ENCODE data around the gene CDC14A.

The CDC14A gene

GRCh38 chr1:100342348-100342747, 10.0 kb upstream of the CDC14A start:
- no peak for TF ChIP-seq EP300 (IDR thresholded peaks at IDR 0.05; ENCODE audit: borderline replicate concordance)
- no peak for TF ChIP-seq MAX (IDR thresholded peaks at IDR 0.05)
- TF ChIP-seq, protein P1, sequence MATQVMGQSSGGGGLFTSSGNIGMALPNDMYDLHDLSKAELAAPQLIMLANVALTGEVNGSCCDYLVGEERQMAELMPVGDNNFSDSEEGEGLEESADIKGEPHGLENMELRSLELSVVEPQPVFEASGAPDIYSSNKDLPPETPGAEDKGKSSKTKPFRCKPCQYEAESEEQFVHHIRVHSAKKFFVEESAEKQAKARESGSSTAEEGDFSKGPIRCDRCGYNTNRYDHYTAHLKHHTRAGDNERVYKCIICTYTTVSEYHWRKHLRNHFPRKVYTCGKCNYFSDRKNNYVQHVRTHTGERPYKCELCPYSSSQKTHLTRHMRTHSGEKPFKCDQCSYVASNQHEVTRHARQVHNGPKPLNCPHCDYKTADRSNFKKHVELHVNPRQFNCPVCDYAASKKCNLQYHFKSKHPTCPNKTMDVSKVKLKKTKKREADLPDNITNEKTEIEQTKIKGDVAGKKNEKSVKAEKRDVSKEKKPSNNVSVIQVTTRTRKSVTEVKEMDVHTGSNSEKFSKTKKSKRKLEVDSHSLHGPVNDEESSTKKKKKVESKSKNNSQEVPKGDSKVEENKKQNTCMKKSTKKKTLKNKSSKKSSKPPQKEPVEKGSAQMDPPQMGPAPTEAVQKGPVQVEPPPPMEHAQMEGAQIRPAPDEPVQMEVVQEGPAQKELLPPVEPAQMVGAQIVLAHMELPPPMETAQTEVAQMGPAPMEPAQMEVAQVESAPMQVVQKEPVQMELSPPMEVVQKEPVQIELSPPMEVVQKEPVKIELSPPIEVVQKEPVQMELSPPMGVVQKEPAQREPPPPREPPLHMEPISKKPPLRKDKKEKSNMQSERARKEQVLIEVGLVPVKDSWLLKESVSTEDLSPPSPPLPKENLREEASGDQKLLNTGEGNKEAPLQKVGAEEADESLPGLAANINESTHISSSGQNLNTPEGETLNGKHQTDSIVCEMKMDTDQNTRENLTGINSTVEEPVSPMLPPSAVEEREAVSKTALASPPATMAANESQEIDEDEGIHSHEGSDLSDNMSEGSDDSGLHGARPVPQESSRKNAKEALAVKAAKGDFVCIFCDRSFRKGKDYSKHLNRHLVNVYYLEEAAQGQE (IDR thresholded peaks at IDR 0.05; ENCODE audit: low read depth): no peak
- no peak for TF ChIP-seq FOXM1 (IDR thresholded peaks at IDR 0.05; ENCODE audit: borderline replicate concordance, low read depth)
- no peak for TF ChIP-seq ZBTB7A (IDR thresholded peaks at IDR 0.05; ENCODE audit: low read depth)
- no peak for TF ChIP-seq CEBPB (IDR thresholded peaks at IDR 0.05)
- TF ChIP-seq TAF1 (IDR thresholded peaks at IDR 0.05; ENCODE audit: low read depth): no peak
- no peak for TF ChIP-seq TEAD4 (IDR thresholded peaks at IDR 0.05)
- TF ChIP-seq YY1 (IDR thresholded peaks at IDR 0.05; ENCODE audit: low read depth): no peak
- TF ChIP-seq NFIC (IDR thresholded peaks at IDR 0.05): no peak
- no peak for TF ChIP-seq RAD21 (IDR thresholded peaks at IDR 0.05; ENCODE audit: low read depth)
- no peak for TF ChIP-seq CREB1 (IDR thresholded peaks at IDR 0.05; ENCODE audit: low read depth)
- TF ChIP-seq EGR1 (IDR thresholded peaks at IDR 0.05): no peak
- no peak for TF ChIP-seq TCF12 (IDR thresholded peaks at IDR 0.05; ENCODE audit: low read depth)
- TF ChIP-seq, protein P2, sequence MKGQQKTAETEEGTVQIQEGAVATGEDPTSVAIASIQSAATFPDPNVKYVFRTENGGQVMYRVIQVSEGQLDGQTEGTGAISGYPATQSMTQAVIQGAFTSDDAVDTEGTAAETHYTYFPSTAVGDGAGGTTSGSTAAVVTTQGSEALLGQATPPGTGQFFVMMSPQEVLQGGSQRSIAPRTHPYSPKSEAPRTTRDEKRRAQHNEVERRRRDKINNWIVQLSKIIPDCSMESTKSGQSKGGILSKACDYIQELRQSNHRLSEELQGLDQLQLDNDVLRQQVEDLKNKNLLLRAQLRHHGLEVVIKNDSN (IDR thresholded peaks at IDR 0.05): no peak

GRCh38 chr1:100343897-100344296, 8.4 kb upstream of the CDC14A start:
- TF ChIP-seq, protein P1 (IDR thresholded peaks at IDR 0.05; ENCODE audit: low read depth): no peak
- TF ChIP-seq CEBPB (IDR thresholded peaks at IDR 0.05): no peak
- TF ChIP-seq YY1 (IDR thresholded peaks at IDR 0.05; ENCODE audit: low read depth): no peak
- no peak for TF ChIP-seq MAX (IDR thresholded peaks at IDR 0.05)
- no peak for TF ChIP-seq RAD21 (IDR thresholded peaks at IDR 0.05; ENCODE audit: low read depth)
- no peak for TF ChIP-seq CREB1 (IDR thresholded peaks at IDR 0.05; ENCODE audit: low read depth)
- TF ChIP-seq EP300 (IDR thresholded peaks at IDR 0.05; ENCODE audit: borderline replicate concordance): no peak

DNA sequence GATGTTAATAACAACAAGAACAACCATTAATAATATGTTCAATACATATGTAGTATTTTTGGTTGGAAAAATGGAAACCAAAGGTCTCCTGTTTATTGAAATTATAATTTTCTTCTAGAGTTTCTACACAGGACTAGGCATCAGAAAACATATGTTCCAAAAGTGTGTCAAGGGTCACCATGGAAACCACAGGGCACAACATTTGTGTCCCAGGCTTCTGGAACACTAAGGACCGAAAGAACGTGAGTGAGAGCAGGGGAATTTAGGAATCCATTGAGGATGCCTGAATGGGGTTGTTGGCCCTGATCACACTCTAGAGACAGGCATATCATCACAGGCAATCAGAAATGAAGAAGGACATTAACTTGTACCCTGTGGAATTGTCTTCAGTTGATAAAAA, 7.5 kb upstream of the CDC14A start:
- TF ChIP-seq NFIC (IDR thresholded peaks at IDR 0.05): no peak
- TF ChIP-seq TCF12 (IDR thresholded peaks at IDR 0.05; ENCODE audit: low read depth): no peak
- no peak for TF ChIP-seq MAX (IDR thresholded peaks at IDR 0.05)
- no peak for TF ChIP-seq YY1 (IDR thresholded peaks at IDR 0.05; ENCODE audit: low read depth)
- TF ChIP-seq CEBPB (IDR thresholded peaks at IDR 0.05): no peak
- no peak for TF ChIP-seq EGR1 (IDR thresholded peaks at IDR 0.05)
- no peak for TF ChIP-seq ZBTB7A (IDR thresholded peaks at IDR 0.05; ENCODE audit: low read depth)
- no peak for TF ChIP-seq FOXM1 (IDR thresholded peaks at IDR 0.05; ENCODE audit: borderline replicate concordance, low read depth)
- TF ChIP-seq, protein P2 (IDR thresholded peaks at IDR 0.05): no peak
- no peak for TF ChIP-seq CREB1 (IDR thresholded peaks at IDR 0.05; ENCODE audit: low read depth)
- TF ChIP-seq, protein P1 (IDR thresholded peaks at IDR 0.05; ENCODE audit: low read depth): no peak
- TF ChIP-seq EP300 (IDR thresholded peaks at IDR 0.05; ENCODE audit: borderline replicate concordance): no peak
- TF ChIP-seq TEAD4 (IDR thresholded peaks at IDR 0.05): no peak
- no peak for TF ChIP-seq TAF1 (IDR thresholded peaks at IDR 0.05; ENCODE audit: low read depth)

- TF ChIP-seq EGR1 (IDR thresholded peaks at IDR 0.05) (no peak), CEBPB (IDR thresholded peaks at IDR 0.05) (no peak), MAX (IDR thresholded peaks at IDR 0.05) (no peak), CREB1 (IDR thresholded peaks at IDR 0.05; ENCODE audit: low read depth) (no peak), ZBTB7A (IDR thresholded peaks at IDR 0.05; ENCODE audit: low read depth) (no peak), TCF12 (IDR thresholded peaks at IDR 0.05; ENCODE audit: low read depth) (no peak), RAD21 (IDR thresholded peaks at IDR 0.05; ENCODE audit: low read depth) (no peak), YY1 (IDR thresholded peaks at IDR 0.05; ENCODE audit: low read depth) (no peak)
- TF ChIP-seq, protein P2 (IDR thresholded peaks at IDR 0.05): no peak
Measured at GRCh38 chr1:100346387-100346786, 5.9 kb upstream of the CDC14A start.
